ENCODE results near the gene TTLL8.
"Not testable (repeated sequence)": the region's sequence is repeated elsewhere in the genome, so short reads cannot be mapped to it uniquely, and the experiment has no call there.

Gene TTLL8

GRCh38 chr22:49999063-49999945, 58.8 kb downstream of the TTLL8 start:
- DNase-seq = no peak

- no peak for DNase-seq
These were observed 59.4 kb downstream of the TTLL8 start for GRCh38 chr22:49998718-49999062.

GRCh38 chr22:49997932-49998717, 60.0 kb downstream of the TTLL8 start:
- DNase-seq = no peak

- no peak for DNase-seq
These were observed 60.9 kb downstream of the TTLL8 start for GRCh38 chr22:49997251-49997599.

GRCh38 chr22:49996518-49997250, 61.4 kb downstream of the TTLL8 start:
- DNase-seq = no peak

GRCh38 chr22:49996119-49996517, 62.0 kb downstream of the TTLL8 start:
- no peak for DNase-seq

- no peak for DNase-seq
These were observed 62.6 kb downstream of the TTLL8 start for GRCh38 chr22:49995361-49996118.

- no peak for DNase-seq
These were observed 63.1 kb downstream of the TTLL8 start for GRCh38 chr22:49995041-49995360.

- no peak for DNase-seq
These were observed 63.6 kb downstream of the TTLL8 start for GRCh38 chr22:49994361-49995040.

GRCh38 chr22:49993649-49994360, 64.3 kb downstream of the TTLL8 start:
- no peak for DNase-seq

GRCh38 chr22:49992921-49993648, 65.0 kb downstream of the TTLL8 start:
- peak; percentile 6 for DNase-seq

GRCh38 chr22:49991907-49992533, 66.1 kb downstream of the TTLL8 start:
- no peak for DNase-seq

- no peak for DNase-seq
These were observed 66.9 kb downstream of the TTLL8 start for GRCh38 chr22:49991167-49991566.

- not testable (repeated sequence) for DNase-seq
These were observed 68.3 kb downstream of the TTLL8 start for GRCh38 chr22:49989826-49990225.

- DNase-seq = no peak
These were observed 71.8 kb downstream of the TTLL8 start for GRCh38 chr22:49986325-49986724.

GRCh38 chr22:49983148-49984042, 74.7 kb downstream of the TTLL8 start:
- DNase-seq = no peak

GRCh38 chr22:49981799-49982198, 76.3 kb downstream of the TTLL8 start:
- DNase-seq = not testable (repeated sequence)

- no peak for DNase-seq
These were observed 78.4 kb downstream of the TTLL8 start for GRCh38 chr22:49979587-49980264.

GRCh38 chr22:49977578-49977977, 80.5 kb downstream of the TTLL8 start:
- DNase-seq = no peak
